Cardiac muscle cell (in vitro differentiated cells and primary cell): ENCODE measurements around the gene VGLL4. TPM values are rescaled to one million over a fixed set of nuclear protein-coding genes. Genes with fewer than 3 reads are reported as not detected.
"Not testable (repeated sequence)": the region's sequence is repeated elsewhere in the genome, so short reads cannot be mapped to it uniquely, and the experiment has no call there.

Experiments
- DNase-seq, 2 donors: peaks; one replicate each; pipeline versions ENCODE4 v3.0.0 to v3.0.0-alpha.2; 2010 to 2017; ENCODE audit warnings: low read depth in 1 of 2, low spot score in 1 of 2
- H3K27ac ChIP-seq: fragments of 200-600 bp; sonication (generic); 2 replicates; pipeline ENCODE4 v1.5.1; 2016
- H3K27me3 ChIP-seq: fragments of 200-600 bp; sonication (generic); 2 replicates; pipeline ENCODE4 v1.6.0; 2016; ENCODE audit warnings: control low read depth
- H3K36me3 ChIP-seq: fragments of 200-600 bp; sonication (generic); 2 replicates; pipeline ENCODE4 v1.5.1; 2016; ENCODE audit warnings: control low read depth
- H3K4me1 ChIP-seq: fragments of 200-600 bp; sonication (generic); 2 replicates; pipeline ENCODE4 v1.8.1; 2017; ENCODE audit warnings: low read depth, mild to moderate bottlenecking, mixed run types
- H3K4me3 ChIP-seq: fragments of 200-600 bp; sonication (generic); 2 replicates; pipeline ENCODE4 v1.5.1; 2016; ENCODE audit warnings: mild to moderate bottlenecking
- H3K9me3 ChIP-seq: fragments of 200-600 bp; sonication (generic); 2 replicates; pipeline ENCODE4 v1.5.1; 2017; ENCODE audit warnings: low read depth, mild to moderate bottlenecking, control low read depth
- CTCF ChIP-seq: IDR thresholded peaks from 2 replicates; pipeline ENCODE4 v1.5.1; 2012; ENCODE audit warnings: low read depth, mild to moderate bottlenecking, low read length
- polyA plus RNA-seq: library from polyadenylated mRNA; unstranded; fragments of >200 nt; fragmentation: Nextera tagmentation; extraction: Ambion mirVana; gene quantifications from 2 replicates; pipeline ENCODE4 v1.2.1, GENCODE V29; 2016
- total RNA-seq: library from RNA; depleted of rRNA; stranded (reverse); fragments of >200 nt; gene quantifications from 2 replicates; pipeline ENCODE4 v1.2.3, GENCODE V29; 2016

The VGLL4 gene
- total and polyA plus RNA-seq, 2 experiments from 2014 or later = 62.9 to 147 TPM

GRCh38 chr3:11600501-11601282 lies 43.0 kb downstream of the VGLL4 start:
- DNase-seq = peak; percentile 82 to 98
- Histone ChIP-seq H3K27me3 (no peaks in the 10 kb centered on the region), H3K36me3 (peaks cover 11% of the 10 kb centered on the region), H3K4me1 (peaks cover 32% of the 10 kb centered on the region), H3K4me3 (no peak overlapping the region), H3K27ac (peak overlapping the region; percentile 92), H3K9me3 (no peaks in the 10 kb centered on the region)
- no peak for TF ChIP-seq CTCF

- Histone ChIP-seq H3K9me3 (no peaks in the 10 kb centered on the region), H3K4me1 (peaks cover 40% of the 10 kb centered on the region), H3K27me3 (no peaks in the 10 kb centered on the region), H3K27ac (peak overlapping the region; percentile 10), H3K4me3 (no peak overlapping the region), H3K36me3 (peaks cover 11% of the 10 kb centered on the region)
- no peak for TF ChIP-seq CTCF
- DNase-seq = peak in 1 of 2 donors; percentile 55
Observed at GRCh38 chr3:11596387-11596786, 47.3 kb downstream of the VGLL4 start.

- H3K36me3 ChIP-seq = not testable (repeated sequence)
Observed at GRCh38 chr3:11595024-11595423, 48.7 kb downstream of the VGLL4 start.

GRCh38 chr3:11593318-11594034 lies 50.2 kb downstream of the VGLL4 start:
- Histone ChIP-seq H3K4me3 (no peak overlapping the region), H3K9me3 (no peaks in the 10 kb centered on the region), H3K27ac (peak overlapping the region; percentile 93), H3K36me3 (no peaks in the 10 kb centered on the region), H3K4me1 (peaks cover 51% of the 10 kb centered on the region), H3K27me3 (no peaks in the 10 kb centered on the region)
- no peak for DNase-seq
- TF ChIP-seq CTCF = no peak

More at GRCh38 chr3:11595024-11595423, 48.7 kb downstream of the VGLL4 start:
- not testable (repeated sequence) for H3K9me3 ChIP-seq, H3K27ac ChIP-seq, H3K4me3 ChIP-seq, H3K27me3 ChIP-seq, DNase-seq
- H3K4me1 ChIP-seq = peaks cover 43% of the 10 kb centered on the region

- H3K4me1 ChIP-seq = peaks cover 52% of the 10 kb centered on the region
- TF ChIP-seq CTCF = no peak
- no peak for DNase-seq
- H3K27me3 ChIP-seq = no peaks in the 10 kb centered on the region
- peak overlapping the region; percentile 93 for H3K27ac ChIP-seq
- no peaks in the 10 kb centered on the region for H3K36me3 ChIP-seq
- no peaks in the 10 kb centered on the region for H3K9me3 ChIP-seq
- no peak overlapping the region for H3K4me3 ChIP-seq
Observed at GRCh38 chr3:11592445-11593298, 51.0 kb downstream of the VGLL4 start.
